BLaER1 (cell line): Measurements from ENCODE around the gene APOBEC2.
A peak's percentile ranks its signal among the peaks of the same experiment; 100 is the strongest.

Source experiments
- H3K27ac ChIP-seq: shearing (Covaris generic); formaldehyde crosslinking; 2 replicates; pipeline ENCODE4 v1.8.1; 2022
- H3K27me3 ChIP-seq: shearing (Covaris generic); formaldehyde crosslinking; 2 replicates; pipeline ENCODE4 v1.8.1; 2022
- H3K36me3 ChIP-seq: shearing (Covaris generic); formaldehyde crosslinking; 2 replicates; pipeline ENCODE4 v1.8.1; 2022
- H3K4me1 ChIP-seq: shearing (Covaris generic); formaldehyde crosslinking; 2 replicates; pipeline ENCODE4 v1.8.1; 2022
- H3K4me2 ChIP-seq: shearing (Covaris generic); formaldehyde crosslinking; 2 replicates; pipeline ENCODE4 v1.8.1; 2022
- H3K4me3 ChIP-seq: shearing (Covaris generic); formaldehyde crosslinking; 2 replicates; pipeline ENCODE4 v1.8.1; 2022
- H3K9ac ChIP-seq: shearing (Covaris generic); formaldehyde crosslinking; 2 replicates; pipeline ENCODE4 v1.8.1; 2022
- H3K9me3 ChIP-seq: shearing (Covaris generic); formaldehyde crosslinking; 2 replicates; pipeline ENCODE4 v1.8.1; 2022
- H4K20me1 ChIP-seq: shearing (Covaris generic); formaldehyde crosslinking; 2 replicates; pipeline ENCODE4 v1.8.1; 2022
- Cebpa-rat ChIP-seq: shearing (Covaris generic); IDR thresholded peaks from 2 replicates; pipeline ENCODE4 v1.8.1; 2022

APOBEC2 gene

DNA sequence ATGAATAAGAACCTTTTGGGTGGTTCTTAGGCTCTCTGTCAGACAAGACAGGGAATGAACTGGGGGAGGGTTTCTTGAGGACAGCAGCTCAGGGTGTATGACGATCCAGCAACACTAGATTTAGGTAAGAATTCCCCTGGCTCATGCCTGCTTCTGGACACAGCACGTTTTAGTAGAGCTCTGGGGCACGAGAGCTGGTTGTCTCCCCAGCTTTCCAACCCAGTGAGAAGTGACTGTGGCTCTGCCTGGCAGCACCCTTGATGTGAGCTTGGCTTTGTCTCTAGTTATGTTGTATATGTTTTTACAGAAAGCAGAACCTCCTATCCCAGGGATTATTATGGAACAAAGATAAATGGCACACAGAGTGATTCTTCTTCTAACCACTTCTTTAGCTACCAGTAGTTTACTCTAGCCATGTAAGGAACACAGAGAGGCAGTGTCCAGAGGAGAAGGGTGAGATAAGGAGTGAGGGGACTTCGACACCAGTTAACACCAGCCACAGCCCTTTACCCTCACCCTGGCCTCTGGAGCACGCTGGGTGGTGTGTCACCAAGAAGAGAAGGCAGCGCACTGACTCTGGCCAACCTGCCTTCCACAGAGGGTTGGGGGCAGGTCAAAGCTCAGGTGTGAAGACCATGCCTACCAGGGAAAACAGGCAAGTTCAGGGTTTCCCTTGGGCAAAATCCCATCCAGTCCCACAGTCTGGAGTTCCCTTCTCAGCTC, 3.9 kb downstream of the APOBEC2 start:
- H3K4me1 ChIP-seq, result peaks cover 47% of the 10 kb centered on the region
- H3K27me3 ChIP-seq, result no peaks in the 10 kb centered on the region
- H3K36me3 ChIP-seq, result peaks cover 7% of the 10 kb centered on the region; the same call in 1 of the 2 replicates
- H3K9ac ChIP-seq, result no peak overlapping the region
- H3K9me3 ChIP-seq, result no peaks in the 10 kb centered on the region
- no peak overlapping the region for H3K27ac ChIP-seq
- H3K4me2 ChIP-seq, result no peak overlapping the region
- TF ChIP-seq Cebpa-rat, result no peak
- no peaks in the 10 kb centered on the region for H4K20me1 ChIP-seq
- H3K4me3 ChIP-seq, result no peak overlapping the region

DNA sequence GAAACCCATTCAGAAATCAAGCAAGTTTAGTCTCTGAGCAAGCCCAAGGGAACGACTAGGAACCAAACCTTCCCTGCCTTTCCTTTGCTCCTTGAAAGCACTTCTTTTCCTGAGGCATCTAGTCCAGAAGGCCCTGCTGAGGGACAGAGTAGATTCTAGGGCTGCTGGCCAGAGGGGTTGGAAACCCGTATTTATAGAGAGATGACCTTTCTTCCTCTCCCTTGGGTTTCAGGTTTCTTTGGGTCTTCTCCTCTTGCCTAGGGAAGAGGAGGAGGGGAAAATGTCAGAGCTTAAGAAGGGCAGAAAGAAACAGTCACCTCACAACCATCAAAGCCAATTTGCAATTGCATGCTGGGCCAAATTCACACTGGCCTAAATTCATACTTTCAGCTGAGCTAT, 5.8 kb downstream of the APOBEC2 start:
- TF ChIP-seq Cebpa-rat, result no peak
- no peak overlapping the region for H3K27ac ChIP-seq
- peaks cover 7% of the 10 kb centered on the region; the same call in 1 of the 2 replicates for H3K36me3 ChIP-seq

DNA sequence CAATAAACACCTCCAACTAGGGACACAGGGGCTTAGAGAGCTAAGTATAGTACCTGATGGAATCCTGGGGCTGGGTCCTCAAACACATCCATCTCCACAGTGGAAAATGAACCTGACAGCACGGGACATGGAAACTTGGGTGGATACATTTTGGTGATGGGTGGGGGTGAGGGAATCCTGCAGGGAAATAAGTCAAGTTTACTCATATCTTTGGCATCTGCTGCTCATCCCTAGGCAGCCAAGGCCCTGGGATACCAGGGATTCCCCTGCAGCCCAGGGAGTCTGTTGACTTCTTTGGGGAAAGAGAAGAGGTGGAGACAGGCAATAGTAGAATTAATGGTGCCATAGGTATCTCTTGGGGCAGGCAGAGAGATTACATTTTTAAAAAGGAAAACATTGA, 6.6 kb downstream of the APOBEC2 start:
- Histone ChIP-seq H3K9ac (no peak overlapping the region), H3K4me2 (no peak overlapping the region), H3K9me3 (no peaks in the 10 kb centered on the region), H3K27ac (no peak overlapping the region), H3K4me1 (peaks cover 33% of the 10 kb centered on the region), H3K4me3 (no peak overlapping the region), H3K36me3 (peaks cover 13% of the 10 kb centered on the region), H3K27me3 (no peaks in the 10 kb centered on the region), H4K20me1 (no peaks in the 10 kb centered on the region)
- no peak for TF ChIP-seq Cebpa-rat

More for the DNA sequence above, 5.8 kb downstream of the APOBEC2 start:
- no peak overlapping the region for H3K4me2 ChIP-seq
- H3K27me3 ChIP-seq, result no peaks in the 10 kb centered on the region
- H3K4me3 ChIP-seq, result no peak overlapping the region
- no peaks in the 10 kb centered on the region for H4K20me1 ChIP-seq
- peaks cover 35% of the 10 kb centered on the region for H3K4me1 ChIP-seq
- H3K9ac ChIP-seq, result no peak overlapping the region
- H3K9me3 ChIP-seq, result no peaks in the 10 kb centered on the region

DNA sequence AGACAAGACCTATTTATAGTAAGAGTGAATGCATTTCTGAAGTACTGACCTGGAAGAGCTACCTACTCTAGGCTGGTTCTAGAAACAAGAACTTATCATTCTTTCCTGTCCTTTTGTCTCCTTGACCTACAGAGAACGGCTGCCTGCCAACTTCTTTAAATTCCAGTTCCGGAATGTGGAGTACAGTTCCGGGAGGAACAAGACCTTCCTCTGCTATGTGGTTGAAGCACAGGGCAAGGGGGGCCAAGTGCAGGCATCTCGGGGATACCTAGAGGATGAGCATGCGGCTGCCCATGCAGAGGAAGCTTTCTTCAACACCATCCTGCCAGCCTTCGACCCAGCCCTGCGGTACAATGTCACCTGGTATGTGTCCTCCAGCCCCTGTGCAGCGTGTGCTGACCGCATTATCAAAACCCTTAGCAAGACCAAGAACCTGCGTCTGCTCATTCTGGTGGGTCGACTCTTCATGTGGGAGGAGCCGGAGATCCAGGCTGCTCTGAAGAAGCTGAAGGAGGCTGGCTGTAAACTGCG, 8.3 kb downstream of the APOBEC2 start:
- Histone ChIP-seq H3K4me2 (no peak overlapping the region), H3K9ac (no peak overlapping the region), H3K4me1 (peaks cover 16% of the 10 kb centered on the region)

DNA sequence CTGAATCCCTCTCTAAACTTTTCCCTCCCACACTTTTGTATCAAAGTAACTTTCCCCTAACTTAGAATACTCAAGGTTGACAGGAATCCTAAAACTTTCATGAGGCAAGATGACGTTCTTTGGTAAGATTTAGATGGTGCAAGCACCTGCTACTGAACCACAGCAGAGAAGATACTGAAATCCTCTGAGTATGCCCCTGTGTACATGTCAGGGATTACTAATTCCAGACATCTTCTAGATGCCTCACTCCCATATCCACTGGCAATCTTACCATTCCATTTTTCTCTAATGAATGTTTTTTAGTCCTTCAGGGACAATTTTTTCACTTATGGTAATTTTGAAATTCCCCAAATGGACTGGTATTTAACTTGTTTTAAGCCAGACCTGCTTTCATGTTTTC, 9.1 kb downstream of the APOBEC2 start:
- no peaks in the 10 kb centered on the region for H3K27me3 ChIP-seq
- no peak overlapping the region for H3K27ac ChIP-seq
- H3K4me3 ChIP-seq, result no peak overlapping the region
- TF ChIP-seq Cebpa-rat, result no peak
- H3K9me3 ChIP-seq, result no peaks in the 10 kb centered on the region
- peaks cover 11% of the 10 kb centered on the region for H3K4me1 ChIP-seq
- no peaks in the 10 kb centered on the region for H4K20me1 ChIP-seq
- H3K4me2 ChIP-seq, result no peak overlapping the region
- H3K36me3 ChIP-seq, result peaks cover 25% of the 10 kb centered on the region
- H3K9ac ChIP-seq, result no peak overlapping the region

More for the DNA sequence above, 8.3 kb downstream of the APOBEC2 start:
- peaks cover 24% of the 10 kb centered on the region for H3K36me3 ChIP-seq
- no peaks in the 10 kb centered on the region for H4K20me1 ChIP-seq
- no peak overlapping the region for H3K4me3 ChIP-seq
- TF ChIP-seq Cebpa-rat, result no peak
- no peak overlapping the region for H3K27ac ChIP-seq
- no peaks in the 10 kb centered on the region for H3K27me3 ChIP-seq
- H3K9me3 ChIP-seq, result no peaks in the 10 kb centered on the region

DNA sequence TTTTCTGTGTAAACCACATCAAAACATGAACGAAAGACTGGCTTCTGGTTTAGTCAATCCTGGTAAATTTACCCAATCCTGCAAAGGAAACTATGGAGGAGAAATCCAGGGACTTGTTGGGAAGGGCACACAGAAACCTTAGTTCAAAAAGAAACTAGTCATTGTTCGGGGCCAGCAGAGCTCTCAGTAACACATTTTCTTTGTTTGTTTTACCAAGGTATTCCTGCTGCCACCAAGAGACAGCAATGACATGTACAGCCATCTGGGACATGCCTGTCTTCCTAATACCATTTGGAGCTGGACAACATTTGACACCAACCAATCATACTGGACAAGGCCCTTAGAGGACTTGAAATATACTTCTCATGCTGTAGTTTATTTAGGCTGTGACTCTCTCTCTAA, 10.9 kb downstream of the APOBEC2 start:
- Histone ChIP-seq H3K27me3 (no peaks in the 10 kb centered on the region), H4K20me1 (no peaks in the 10 kb centered on the region), H3K36me3 (peaks cover 40% of the 10 kb centered on the region), H3K9me3 (no peaks in the 10 kb centered on the region), H3K4me1 (peaks cover 11% of the 10 kb centered on the region), H3K4me3 (no peak overlapping the region), H3K27ac (no peak overlapping the region), H3K9ac (no peak overlapping the region), H3K4me2 (peak overlapping the region; percentile 23)
- no peak for TF ChIP-seq Cebpa-rat

DNA sequence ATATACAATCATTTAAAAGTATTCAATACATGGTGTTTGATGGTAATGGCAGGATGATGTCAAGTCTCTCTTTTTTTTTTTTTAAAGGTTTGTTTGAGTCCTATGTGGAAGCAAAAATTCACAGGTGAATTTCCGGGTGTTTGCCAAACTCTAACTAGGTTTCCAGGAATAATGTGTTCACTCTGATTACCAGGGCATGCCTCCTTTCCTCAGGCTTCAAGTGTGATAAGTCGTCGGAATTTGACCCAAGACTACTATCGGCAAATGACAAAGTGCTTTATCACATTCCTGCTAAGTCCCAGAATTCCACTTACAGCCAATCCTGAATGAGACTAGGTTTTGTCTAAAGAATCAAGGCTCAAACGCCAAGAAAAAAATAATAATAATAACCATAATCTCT, 11.8 kb downstream of the APOBEC2 start:
- Histone ChIP-seq H3K4me3 (no peak overlapping the region), H3K4me2 (no peak overlapping the region), H4K20me1 (no peaks in the 10 kb centered on the region), H3K9me3 (no peaks in the 10 kb centered on the region), H3K9ac (no peak overlapping the region), H3K36me3 (peaks cover 40% of the 10 kb centered on the region), H3K27me3 (no peaks in the 10 kb centered on the region), H3K4me1 (peaks cover 11% of the 10 kb centered on the region), H3K27ac (no peak overlapping the region)
- no peak for TF ChIP-seq Cebpa-rat

DNA sequence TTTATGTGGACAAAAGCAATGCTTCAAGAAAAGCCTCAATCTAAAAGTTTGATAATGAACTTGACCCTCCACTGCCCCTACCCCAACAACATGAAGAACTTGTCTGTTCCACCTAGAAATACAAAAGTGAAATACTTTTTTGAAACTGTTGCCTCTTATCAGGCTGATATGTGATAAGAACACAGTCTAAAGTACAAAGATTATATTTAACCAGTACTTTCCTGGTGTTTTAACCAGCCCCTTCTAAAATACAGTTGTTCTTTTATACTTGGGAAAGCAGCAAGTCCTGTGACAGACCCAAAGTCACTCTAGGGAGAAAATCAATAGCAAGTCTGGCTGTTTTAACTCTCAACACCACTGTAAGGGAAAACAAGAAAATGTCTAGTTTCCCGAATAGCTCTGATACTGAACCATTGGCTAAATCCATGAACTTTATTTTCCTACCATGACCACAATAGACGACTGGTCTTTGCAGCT, 12.6 kb downstream of the APOBEC2 start:
- Histone ChIP-seq H3K36me3 (peaks cover 40% of the 10 kb centered on the region), H3K27ac (no peak overlapping the region), H3K9me3 (no peaks in the 10 kb centered on the region), H3K4me3 (no peak overlapping the region), H3K27me3 (no peaks in the 10 kb centered on the region), H3K4me1 (peaks cover 15% of the 10 kb centered on the region), H4K20me1 (no peaks in the 10 kb centered on the region), H3K9ac (no peak overlapping the region), H3K4me2 (no peak overlapping the region)
- TF ChIP-seq Cebpa-rat, result no peak

DNA sequence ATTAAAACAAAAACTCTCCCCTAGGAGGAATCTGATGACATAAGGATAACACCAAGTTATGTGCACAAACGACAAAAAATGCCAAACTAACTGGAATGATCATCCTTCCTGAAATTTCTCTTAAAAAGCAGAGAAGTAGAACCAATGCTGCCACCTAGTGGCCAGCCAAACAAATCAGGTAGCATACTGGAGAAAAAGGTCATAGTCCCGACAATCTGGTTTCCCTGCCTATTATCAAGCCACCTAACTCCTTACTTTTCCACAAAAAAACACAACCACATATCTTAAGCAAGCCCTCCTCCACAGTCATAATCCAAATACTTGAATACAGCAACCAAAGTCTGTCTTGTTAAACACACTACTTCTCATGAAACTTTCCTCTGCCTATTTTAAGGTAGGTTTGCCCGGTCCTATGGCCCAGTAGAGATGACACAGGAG, 13.9 kb downstream of the APOBEC2 start:
- H3K27ac ChIP-seq, result no peak overlapping the region
- H3K4me3 ChIP-seq, result no peak overlapping the region
- H3K4me1 ChIP-seq, result peaks cover 22% of the 10 kb centered on the region
- no peak overlapping the region for H3K9ac ChIP-seq
- peaks cover 33% of the 10 kb centered on the region for H3K36me3 ChIP-seq
- H4K20me1 ChIP-seq, result no peaks in the 10 kb centered on the region
- H3K4me2 ChIP-seq, result no peak overlapping the region
- TF ChIP-seq Cebpa-rat, result no peak
- no peaks in the 10 kb centered on the region for H3K9me3 ChIP-seq
- no peaks in the 10 kb centered on the region for H3K27me3 ChIP-seq

DNA sequence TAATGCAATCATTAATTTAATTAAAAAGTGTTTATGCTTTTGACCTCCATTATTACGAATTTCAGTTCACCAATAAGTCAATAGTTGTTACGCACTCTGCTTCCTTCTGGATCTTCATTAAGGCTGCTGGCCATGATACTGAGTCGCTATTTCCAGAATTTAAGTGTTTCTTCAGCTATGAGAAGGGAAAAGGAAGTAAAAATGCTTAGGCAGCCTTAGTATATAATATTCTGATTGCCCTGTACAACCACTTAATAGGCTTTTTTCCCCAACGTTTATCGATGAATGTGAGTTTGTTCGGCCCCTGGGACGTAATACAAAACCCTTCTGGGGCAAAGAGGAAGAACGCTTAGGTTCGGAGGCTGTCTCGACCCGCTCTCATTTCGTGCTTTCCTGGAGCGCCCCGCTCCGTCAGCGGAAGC, 18.5 kb downstream of the APOBEC2 start:
- TF ChIP-seq Cebpa-rat, result no peak
- H4K20me1 ChIP-seq, result peaks cover 35% of the 10 kb centered on the region
- H3K9me3 ChIP-seq, result no peaks in the 10 kb centered on the region
- H3K4me2 ChIP-seq, result peak overlapping the region; percentile 85
- peaks cover 23% of the 10 kb centered on the region for H3K36me3 ChIP-seq
- peak overlapping the region; percentile 93 for H3K4me3 ChIP-seq
- peak overlapping the region; percentile 97 for H3K9ac ChIP-seq
- no peaks in the 10 kb centered on the region for H3K27me3 ChIP-seq
- peaks cover 37% of the 10 kb centered on the region for H3K4me1 ChIP-seq
- peak overlapping the region; percentile 99 for H3K27ac ChIP-seq
